HepG2 (cell line): Measurements from ENCODE around the gene IRX2. TPM values are rescaled to one million over a fixed set of nuclear protein-coding genes. Genes with fewer than 3 reads are reported as not detected.

ENCODE experiments used
- ATAC-seq: fragments of 200-7000 bp; cut with Tn5 transposase; 3 replicates; pipeline ENCODE4 v1.9.1; 2020; ENCODE audit warnings: mild to moderate bottlenecking, moderate library complexity
- BruUV-seq: library from RNA; stranded (reverse); fragments of 400-500 nt; replicated peaks from 2 replicates; lab custom pipeline; 2021; lab: Mats Ljungman, UMichigan
- CTCF ChIA-PET: fragments of 300-600 bp; formaldehyde crosslinking; extraction: SDS; loops from one replicate; lab custom pipeline; 2021; ENCODE audit warnings: low total read pairs, inconsistent platforms, low intra/inter-chr PET ratio; lab: Yijun Ruan, JAX
- POLR2A ChIA-PET: fragments of 350-600 bp; sonication (Branson Sonifier 250); formaldehyde crosslinking; loops from one replicate; lab custom pipeline; 2020; ENCODE audit warnings: antibody characterized with exemption, inconsistent platforms; lab: Yijun Ruan, JAX
- DNase-seq: peaks from one replicate; pipeline ENCODE4 v3.0.0-alpha.2; 2015; ENCODE audit warnings: low spot score
- FAIRE-seq: peaks from 3 replicates; lab custom pipeline; 2011; peaks lifted over from hg19 to GRCh38; lab: Jason Lieb, UNC
- H2AFZ ChIP-seq: one replicate; pipeline ENCODE4 v1.6.1; 2011; ENCODE audit warnings: low read length, inconsistent platforms
- H3K27ac ChIP-seq: fragments of 300-600 bp; 3 replicates; pipeline ENCODE4 v1.8.0; 2011; ENCODE audit warnings: mixed run types, mild to moderate bottlenecking, mixed read lengths, low read length, inconsistent platforms; ENCODE audit not compliant: insufficient read depth; ENCODE audit errors: extremely low read length
- H3K27me3 ChIP-seq, 2 experiments: fragments of 200-600 bp in 1 of 2; 2 replicates in 1 of 2; 3 replicates in 1 of 2; pipeline versions ENCODE4 v1.6.0 to v1.8.0; 2011; ENCODE audit warnings: low read length in 2 of 2, mild to moderate bottlenecking in 2 of 2, moderate library complexity in 2 of 2, inconsistent platforms in 1 of 2; ENCODE audit not compliant: insufficient read depth in 2 of 2, control insufficient read depth in 1 of 2
- H3K36me3 ChIP-seq, 2 experiments: fragments of 200-600 bp in 1 of 2; replicated peaks in 1 of 2; 2 replicates in 1 of 2; 3 replicates in 1 of 2; pipeline versions ENCODE4 v1.5.1 to v1.8.0; 2011; ENCODE audit warnings: low read length in 2 of 2, inconsistent platforms in 1 of 2; ENCODE audit not compliant: insufficient read depth in 2 of 2, control insufficient read depth in 1 of 2
- H3K4me1 ChIP-seq: 2 replicates; pipeline ENCODE4 v1.5.1; 2012; ENCODE audit warnings: low read length, inconsistent platforms; ENCODE audit not compliant: insufficient read depth
- H3K4me2 ChIP-seq: 2 replicates; pipeline ENCODE4 v1.6.0; 2011; ENCODE audit warnings: low read depth, low read length, inconsistent platforms
- H3K4me3 ChIP-seq, 3 experiments: fragments of 200-600 bp in 1 of 3; sonication (generic), shearing (Covaris generic) in 1 of 3; replicated peaks in 1 of 3; 2 replicates each; pipeline ENCODE4 v1.5.1; 2011 to 2016; ENCODE audit warnings: low read length in 3 of 3, inconsistent platforms in 2 of 3, low read depth in 2 of 3, mild to moderate bottlenecking in 2 of 3, control low read depth in 1 of 3, mixed read lengths in 1 of 3; ENCODE audit not compliant: insufficient read depth in 1 of 3
- H3K79me2 ChIP-seq: one replicate; pipeline ENCODE4 v1.6.1; 2011; ENCODE audit warnings: low read length, inconsistent platforms; ENCODE audit not compliant: insufficient read depth
- H3K9ac ChIP-seq: 2 replicates; pipeline ENCODE4 v1.6.0; 2011; ENCODE audit warnings: mild to moderate bottlenecking, low read depth, low read length, inconsistent platforms; ENCODE audit not compliant: insufficient read depth
- H3K9me3 ChIP-seq: 2 replicates; pipeline ENCODE4 v1.5.1; 2012; ENCODE audit warnings: mild to moderate bottlenecking, low read length
- H4K20me1 ChIP-seq: 2 replicates; pipeline ENCODE4 v1.6.0; 2011; ENCODE audit warnings: inconsistent platforms, mild to moderate bottlenecking, low read length, moderate library complexity; ENCODE audit not compliant: insufficient read depth
- CEBPG ChIP-seq: IDR thresholded peaks from 2 replicates; pipeline ENCODE4 v1.6.1; 2016
- HNF1A ChIP-seq, 2 experiments: sonication (generic) in 1 of 2; formaldehyde crosslinking in 1 of 2; IDR thresholded peaks; 2 replicates each; pipeline versions ENCODE4 v1.4.0 to v1.6.1; 2016 to 2020; ENCODE audit warnings: borderline replicate concordance in 1 of 2, low read depth in 1 of 2, mild to moderate bottlenecking in 1 of 2, missing genetic modification reagents in 1 of 2
- ISL2 ChIP-seq: sonication (generic); formaldehyde crosslinking; IDR thresholded peaks from 2 replicates; pipeline ENCODE4 v1.5.0; 2020; ENCODE audit warnings: missing genetic modification reagents
- REXO4 ChIP-seq: sonication (generic); formaldehyde crosslinking; IDR thresholded peaks from 2 replicates; pipeline ENCODE4 v1.8.0; 2022; ENCODE audit warnings: missing genetic modification reagents, mild to moderate bottlenecking, borderline replicate concordance
- TARDBP ChIP-seq: sonication (generic); formaldehyde crosslinking; IDR thresholded peaks from 2 replicates; pipeline ENCODE4 v1.8.0; 2022; ENCODE audit warnings: mild to moderate bottlenecking, missing genetic modification reagents
- TMF1 ChIP-seq: sonication (generic); formaldehyde crosslinking; IDR thresholded peaks from 2 replicates; pipeline ENCODE4 v1.8.1; 2022; ENCODE audit warnings: low read depth, missing genetic modification reagents
- ZFP41 ChIP-seq: sonication (generic); formaldehyde crosslinking; IDR thresholded peaks from 2 replicates; pipeline ENCODE4 v1.4.0; 2020; ENCODE audit warnings: mild to moderate bottlenecking, missing genetic modification reagents, borderline replicate concordance
- ZNF326 ChIP-seq: sonication (generic); formaldehyde crosslinking; IDR thresholded peaks from 2 replicates; pipeline ENCODE4 v1.4.0; 2020; ENCODE audit warnings: missing genetic modification reagents, borderline replicate concordance
- ZNF430 ChIP-seq: sonication (generic); formaldehyde crosslinking; IDR thresholded peaks from 2 replicates; pipeline ENCODE4 v1.9.0; 2021; ENCODE audit warnings: mild to moderate bottlenecking, missing genetic modification reagents
- ZNF749 ChIP-seq: sonication (generic); formaldehyde crosslinking; IDR thresholded peaks from 2 replicates; pipeline ENCODE4 v1.8.0; 2022; ENCODE audit warnings: mild to moderate bottlenecking, missing genetic modification reagents, moderate library complexity, borderline replicate concordance
- WGBS: methylation state at CpG from one replicate; pipeline ENCODE4 v1.1.6; 2017; ENCODE audit warnings: low lambda C conversion rate; 5-methylcytosine and 5-hydroxymethylcytosine counted together
- in situ Hi-C: cut with HindIII; loops from 2 replicates; pipeline ENCODE4 v1.10.0; 2017; ENCODE audit warnings: low pct_unique_long_range_greater_than_20kb; ENCODE audit not compliant: extremely low pct_ligation_motif_present
- intact Hi-C: fragments of 100-400 bp; cut with micrococcal nuclease; formaldehyde crosslinking; loops from one replicate; pipeline ENCODE4 v1.10.0; 2022; ENCODE audit not compliant: unreplicated experiment
- polyA plus RNA-seq, 8 experiments: library from polyadenylated mRNA; depleted of rRNA in 3 of 8; stranded (reverse) in 7 of 8; unstranded in 1 of 8; fragments of >200 nt; fragmentation: Illumina TruSeq in 4 of 8; extraction: Trizol in 4 of 8; gene quantifications; 2 replicates each; pipeline versions ENCODE4 v1.2.1 to v1.2.3, GENCODE V29; 2011 to 2016; ENCODE audit warnings: low read depth in 4 of 8, missing spikeins in 1 of 8, mixed read lengths in 1 of 8; ENCODE audit not compliant: insufficient read depth in 1 of 8
- total RNA-seq, 5 experiments: library from RNA; depleted of rRNA; stranded (reverse); fragments of >200 nt; fragmentation: Illumina TruSeq; extraction: Trizol; gene quantifications; 2 replicates each; pipeline ENCODE4 v1.2.3, GENCODE V29; 2016; ENCODE audit warnings: low read depth in 1 of 5
- TF ChIP-seq, protein P1 (sequence below): sonication (generic); formaldehyde crosslinking; IDR thresholded peaks from 2 replicates; pipeline ENCODE4 v1.8.1; 2023; ENCODE audit warnings: mild to moderate bottlenecking, missing genetic modification reagents

IRX2 gene
- total and polyA plus RNA-seq, 2 of the 13 experiments (the other 11 are each of a cell fraction or from before 2014, with no cell fraction given), result not detected

GRCh38 chr5:2699231-2699630 is 52.2 kb downstream of the IRX2 start (continued):
- TF ChIP-seq, protein P1, sequence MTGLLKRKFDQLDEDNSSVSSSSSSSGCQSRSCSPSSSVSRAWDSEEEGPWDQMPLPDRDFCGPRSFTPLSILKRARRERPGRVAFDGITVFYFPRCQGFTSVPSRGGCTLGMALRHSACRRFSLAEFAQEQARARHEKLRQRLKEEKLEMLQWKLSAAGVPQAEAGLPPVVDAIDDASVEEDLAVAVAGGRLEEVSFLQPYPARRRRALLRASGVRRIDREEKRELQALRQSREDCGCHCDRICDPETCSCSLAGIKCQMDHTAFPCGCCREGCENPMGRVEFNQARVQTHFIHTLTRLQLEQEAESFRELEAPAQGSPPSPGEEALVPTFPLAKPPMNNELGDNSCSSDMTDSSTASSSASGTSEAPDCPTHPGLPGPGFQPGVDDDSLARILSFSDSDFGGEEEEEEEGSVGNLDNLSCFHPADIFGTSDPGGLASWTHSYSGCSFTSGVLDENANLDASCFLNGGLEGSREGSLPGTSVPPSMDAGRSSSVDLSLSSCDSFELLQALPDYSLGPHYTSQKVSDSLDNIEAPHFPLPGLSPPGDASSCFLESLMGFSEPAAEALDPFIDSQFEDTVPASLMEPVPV (CRISPR knock-in tag), result no peak
- TF ChIP-seq ZNF326 (CRISPR knock-in tag) (no peak), ZNF430 (CRISPR knock-in tag) (no peak), ISL2 (no peak), REXO4 (CRISPR knock-in tag) (no peak)

DNA sequence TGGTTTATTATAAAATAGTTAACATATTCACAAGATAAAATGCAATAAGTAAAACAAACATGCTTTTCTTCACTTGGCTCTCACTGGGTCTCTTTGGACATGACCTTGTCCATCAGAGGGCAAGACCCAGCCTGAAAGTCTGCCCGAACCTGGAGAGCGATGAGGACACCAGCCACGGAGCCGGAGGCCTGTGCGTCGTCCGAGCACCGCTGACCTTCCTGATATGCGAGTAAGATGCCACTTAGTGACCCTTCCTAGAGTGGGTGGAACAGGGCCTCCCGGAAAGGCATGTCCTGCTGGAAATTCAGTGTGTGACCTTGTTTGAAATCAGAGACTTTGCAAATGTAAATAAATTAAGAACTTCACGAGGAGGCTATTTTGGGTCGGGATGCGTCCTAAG is 52.9 kb downstream of the IRX2 start:
- CTCF ChIA-PET, result no interaction called here
- Histone ChIP-seq H3K4me2 (no peak overlapping the region), H2AFZ (peak overlapping the region; percentile 1), H3K9ac (no peak overlapping the region), H3K4me1 (peaks cover 20% of the 10 kb centered on the region; the same call in 1 of the 2 replicates), H3K27ac (no peak overlapping the region), H3K9me3 (no peaks in the 10 kb centered on the region), H3K79me2 (no peaks in the 10 kb centered on the region), H4K20me1 (no peaks in the 10 kb centered on the region), H3K36me3 (no peaks in the 10 kb centered on the region), H3K27me3 (peaks cover 4 to 33% of the 10 kb centered on the region in 2 experiments; a peak in 3 of 5 replicates), H3K4me3 (no peak overlapping the region)
- in situ Hi-C loops, result no loop called here
- no peak for DNase-seq
- WGBS, result 42% methylated on average over 13 of the region's 13 CpGs
- BruUV-seq, result no TSS peak
- no peak for ATAC-seq
- intact Hi-C loops, result no loop called here
- no peak for FAIRE-seq
- POLR2A ChIA-PET, result no interaction called here
- no peak for TF ChIP-seq HNF1A (IDR thresholded peaks at IDR 0.05; ENCODE audit: low read depth)
- TF ChIP-seq HNF1A (CRISPR knock-in tag; IDR thresholded peaks at IDR 0.05; ENCODE audit: borderline replicate concordance), result no peak
- TF ChIP-seq TARDBP (CRISPR knock-in tag), result no peak
- TF ChIP-seq CEBPG, result no peak
- TF ChIP-seq TMF1, result no peak
- no peak for TF ChIP-seq ZNF749 (CRISPR knock-in tag)
- no peak for TF ChIP-seq ZFP41
